NCI-H510A treated with DMSO at 0.1 percent for 48 hours (cell line): ENCODE data around the gene ADPRM.

ENCODE experiments used
- DNase-seq: peaks from one replicate; lab custom pipeline; 2025; lab: John Stamatoyannopoulos, UW

ADPRM gene

DNA sequence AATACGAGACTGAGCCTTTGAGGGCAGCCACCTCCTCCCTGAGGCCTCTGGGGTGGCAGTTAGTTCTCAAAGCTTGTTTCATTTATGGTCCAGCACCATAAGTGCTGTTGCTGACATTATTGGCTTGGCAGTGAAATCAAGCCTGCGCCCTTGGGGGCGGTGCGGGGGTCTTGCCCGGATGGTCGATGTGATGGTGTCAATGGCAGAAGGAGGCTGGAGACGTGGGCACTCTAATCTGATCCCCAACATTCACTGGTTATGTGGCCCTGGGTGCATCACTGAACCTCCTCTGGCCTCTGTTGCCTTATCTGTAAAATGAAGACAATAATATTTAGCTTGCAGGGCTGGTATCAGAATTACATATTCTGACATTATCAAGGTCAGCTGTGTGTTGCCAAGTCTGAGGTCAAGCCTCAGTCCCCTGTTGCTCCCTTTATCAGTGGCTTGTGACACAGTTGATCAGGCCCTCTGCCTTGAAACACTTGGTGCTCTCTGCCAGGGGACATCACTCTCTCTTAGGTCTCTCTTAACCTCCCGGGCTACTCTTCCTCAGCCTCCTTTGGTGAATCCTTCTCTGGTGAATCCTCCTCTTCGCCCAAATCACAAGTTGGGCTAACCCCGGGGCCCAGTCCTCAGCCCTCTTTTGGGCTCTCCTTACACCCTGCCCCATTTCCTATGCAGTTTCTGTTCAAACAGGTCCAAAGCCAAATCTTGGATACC is 44.2 kb downstream of the ADPRM start:
- no peak for DNase-seq

DNA sequence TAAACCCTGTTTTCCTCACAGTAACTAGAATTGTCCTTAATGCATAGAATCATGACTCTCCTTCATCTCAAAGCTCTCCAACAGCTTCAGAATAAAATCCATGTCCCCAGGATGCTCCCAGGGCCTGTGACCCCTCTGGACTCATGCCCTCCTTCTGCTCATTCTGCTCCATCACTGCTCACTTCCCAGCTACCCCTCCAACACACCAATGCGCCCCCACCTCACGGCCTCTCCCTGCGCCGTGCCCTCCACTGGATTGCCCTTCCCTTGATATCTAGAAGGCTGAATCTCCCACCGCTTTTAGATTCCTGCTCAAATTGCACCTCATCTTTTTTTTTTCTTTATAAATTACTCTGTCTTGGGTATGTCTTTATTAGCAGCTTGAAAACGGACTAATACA is 45.0 kb downstream of the ADPRM start:
- no peak for DNase-seq

DNA sequence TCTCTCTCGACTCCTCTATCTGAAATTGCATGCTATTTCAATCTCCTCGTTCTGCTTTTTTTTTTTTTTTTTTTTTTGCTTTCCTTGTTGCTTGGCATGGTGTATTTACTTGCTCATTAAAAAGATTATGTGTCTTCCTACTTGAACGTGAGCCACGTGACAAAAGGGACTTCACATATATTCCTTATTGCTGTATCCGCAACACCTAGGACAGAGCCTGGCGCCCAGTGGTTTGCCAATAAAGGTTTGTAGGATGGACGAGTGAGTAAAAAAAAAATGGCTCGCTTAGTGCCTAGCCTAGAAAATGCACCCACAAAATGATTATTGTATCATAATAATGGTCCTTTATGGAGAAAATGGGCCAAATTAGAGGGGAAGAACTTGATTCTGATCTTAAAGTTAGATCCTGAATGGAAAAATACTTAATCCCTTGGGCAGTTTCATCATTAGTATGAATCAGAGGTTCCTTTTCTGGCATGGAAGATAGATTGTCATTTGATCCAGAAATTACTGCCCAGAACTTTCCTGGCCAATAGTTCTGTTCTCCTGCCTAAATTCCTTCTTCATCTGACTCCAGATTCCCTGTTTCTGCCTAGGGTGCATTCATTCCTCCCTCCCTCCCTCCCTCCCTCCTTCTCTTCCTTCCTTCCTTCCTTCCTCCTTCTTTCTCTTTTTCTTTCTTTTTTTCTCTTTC is 46.1 kb downstream of the ADPRM start:
- no peak for DNase-seq

DNA sequence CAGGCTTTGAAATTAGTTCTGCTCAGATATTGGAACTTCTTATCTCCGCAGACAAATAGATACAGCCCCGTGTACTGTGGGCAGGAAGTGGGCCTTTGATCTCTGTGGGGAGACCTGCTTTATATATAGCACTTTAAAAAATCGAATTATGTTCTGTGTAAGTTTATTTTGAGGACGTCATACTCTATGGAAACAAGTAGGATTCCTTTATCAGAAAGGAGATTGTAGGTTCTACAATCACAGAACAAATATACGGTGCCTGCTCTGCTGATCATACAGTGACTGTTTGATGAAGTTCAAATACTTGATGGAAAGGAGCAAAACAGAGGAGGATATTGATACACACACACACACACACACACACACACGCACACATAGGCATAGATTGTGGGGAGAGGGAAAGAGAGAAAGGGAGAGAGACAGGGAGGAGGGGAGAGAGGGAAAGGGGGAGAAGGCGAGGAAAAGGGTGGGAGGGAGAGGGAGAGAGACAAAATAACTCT is 47.2 kb downstream of the ADPRM start:
- DNase-seq = no peak

DNA sequence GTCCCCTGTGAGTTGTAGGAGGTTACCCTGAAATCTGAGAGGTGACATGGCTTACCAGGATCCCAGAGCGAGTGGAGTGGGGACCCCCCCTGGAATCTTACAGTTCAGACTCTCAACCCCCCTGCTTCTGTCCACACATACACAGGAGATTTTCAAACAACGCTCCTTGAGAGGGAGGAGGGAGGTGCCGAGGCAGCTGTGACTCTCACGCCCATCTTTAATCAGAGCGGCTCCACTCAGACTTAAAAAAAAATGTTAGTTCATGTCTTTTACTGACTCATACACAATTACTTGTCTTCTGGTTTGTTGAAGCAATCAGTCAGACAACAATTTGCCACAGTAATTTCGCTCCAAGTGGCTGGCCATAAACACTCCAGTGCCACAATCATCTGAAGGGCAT is 47.8 kb downstream of the ADPRM start:
- DNase-seq = no peak

DNA sequence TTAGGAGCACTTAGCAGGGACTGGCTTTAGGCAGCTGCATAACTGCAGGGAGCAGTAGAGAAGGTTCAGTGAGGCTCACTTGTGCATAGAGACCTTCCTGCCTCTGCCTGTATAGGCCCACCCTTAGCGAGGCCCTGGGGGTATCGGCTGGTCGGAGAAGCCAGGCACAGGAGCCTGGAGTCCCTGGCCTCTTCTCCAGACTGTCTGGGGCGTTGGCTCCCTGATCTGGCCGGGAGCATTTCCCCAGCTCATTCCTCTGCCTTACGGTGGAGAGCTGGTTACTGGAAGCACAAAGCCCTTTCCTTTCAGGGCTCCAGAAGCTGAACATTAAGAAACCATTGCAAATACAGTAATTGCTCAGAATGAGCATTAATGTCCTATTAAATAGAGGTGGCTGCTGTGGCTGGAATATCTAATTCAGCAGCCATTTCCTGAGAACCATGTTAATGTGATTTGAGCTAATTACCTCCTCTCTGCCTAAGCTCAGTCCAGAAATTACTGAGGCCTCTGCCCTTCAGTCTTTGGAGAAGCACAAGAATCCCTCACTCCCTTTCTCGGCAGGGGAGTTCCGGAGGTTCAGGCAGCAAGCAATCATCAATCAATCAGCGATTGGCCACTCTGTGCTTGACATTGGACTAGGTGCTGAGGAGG is 51.3 kb downstream of the ADPRM start:
- no peak for DNase-seq

DNA sequence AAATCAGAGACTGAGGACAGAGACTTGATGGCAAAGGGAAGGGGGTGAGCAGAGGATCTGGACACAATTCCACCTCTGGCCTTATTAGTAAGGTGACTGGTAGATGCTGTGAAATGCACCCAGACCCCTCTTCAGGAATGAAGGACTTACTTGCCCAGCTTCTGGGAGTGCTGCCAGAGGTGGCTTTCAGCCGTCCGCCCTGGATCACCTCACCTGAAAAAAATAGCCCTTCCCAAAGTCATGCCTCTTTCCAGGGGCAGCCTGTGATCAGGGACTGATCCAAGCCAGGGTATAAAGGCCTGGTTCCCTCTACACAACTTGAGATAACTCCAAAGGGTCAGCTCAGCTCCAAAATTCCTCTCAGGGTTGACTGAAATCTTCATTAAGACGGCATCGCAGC is 52.8 kb downstream of the ADPRM start:
- no peak for DNase-seq

DNA sequence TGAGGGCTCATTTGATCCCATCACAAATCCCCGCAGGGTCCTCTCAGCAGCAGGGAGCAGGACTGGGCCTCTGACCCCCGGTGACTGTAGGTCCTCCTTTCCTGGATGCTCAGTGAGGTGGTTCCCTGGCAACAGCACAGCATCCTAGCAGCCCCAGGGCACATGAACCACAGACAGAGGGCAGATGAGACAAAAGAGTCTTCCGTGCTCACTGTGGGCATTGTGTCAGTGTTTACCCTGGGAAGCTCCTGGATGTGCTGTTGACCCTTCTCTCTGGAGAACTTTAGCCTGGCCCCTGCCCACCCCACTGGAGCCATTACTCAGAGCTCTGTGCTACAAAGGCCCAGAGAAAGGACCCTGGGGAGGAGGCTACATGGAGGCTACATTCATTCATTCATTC is 54.2 kb downstream of the ADPRM start:
- DNase-seq = no peak

DNA sequence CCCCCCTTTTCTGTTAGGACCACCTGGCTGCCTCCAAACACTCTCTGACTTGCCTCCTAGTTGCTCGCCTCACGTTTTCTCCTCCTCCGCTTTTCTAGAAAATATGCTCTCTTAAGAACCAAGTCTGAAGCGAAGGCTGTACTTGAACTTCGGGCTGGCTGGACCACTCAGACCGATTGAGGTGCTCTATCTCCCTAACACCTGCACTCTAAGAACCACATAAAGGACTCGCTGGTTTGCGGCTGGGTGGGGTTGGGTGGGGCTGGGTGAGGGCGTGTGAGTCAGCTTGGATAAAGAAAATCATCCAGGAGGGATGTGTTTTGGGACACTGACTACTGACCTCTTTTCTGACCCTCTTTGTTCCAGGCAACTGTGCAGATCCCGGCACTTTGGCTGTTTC is 55.3 kb downstream of the ADPRM start:
- DNase-seq = no peak

DNA sequence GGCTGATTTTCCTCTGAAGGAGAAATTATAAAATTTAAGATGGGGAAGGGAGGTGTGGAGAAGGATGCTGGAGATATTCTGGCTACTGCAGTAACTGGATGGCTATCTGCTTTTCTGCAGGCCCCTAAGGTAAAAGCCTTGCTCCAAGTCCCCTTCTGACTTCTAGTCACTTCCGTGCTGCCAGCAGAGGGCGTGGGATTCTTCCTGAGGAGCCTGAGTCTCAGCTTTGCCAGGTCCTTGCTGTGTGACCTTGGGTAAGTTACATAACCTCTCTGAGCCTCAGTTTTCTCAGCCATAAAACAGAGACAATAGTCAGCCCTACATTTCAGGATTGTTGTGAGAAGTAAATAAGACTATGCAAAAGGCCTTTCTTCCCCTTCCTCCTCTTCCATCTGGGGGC is 56.7 kb downstream of the ADPRM start:
- DNase-seq = no peak

DNA sequence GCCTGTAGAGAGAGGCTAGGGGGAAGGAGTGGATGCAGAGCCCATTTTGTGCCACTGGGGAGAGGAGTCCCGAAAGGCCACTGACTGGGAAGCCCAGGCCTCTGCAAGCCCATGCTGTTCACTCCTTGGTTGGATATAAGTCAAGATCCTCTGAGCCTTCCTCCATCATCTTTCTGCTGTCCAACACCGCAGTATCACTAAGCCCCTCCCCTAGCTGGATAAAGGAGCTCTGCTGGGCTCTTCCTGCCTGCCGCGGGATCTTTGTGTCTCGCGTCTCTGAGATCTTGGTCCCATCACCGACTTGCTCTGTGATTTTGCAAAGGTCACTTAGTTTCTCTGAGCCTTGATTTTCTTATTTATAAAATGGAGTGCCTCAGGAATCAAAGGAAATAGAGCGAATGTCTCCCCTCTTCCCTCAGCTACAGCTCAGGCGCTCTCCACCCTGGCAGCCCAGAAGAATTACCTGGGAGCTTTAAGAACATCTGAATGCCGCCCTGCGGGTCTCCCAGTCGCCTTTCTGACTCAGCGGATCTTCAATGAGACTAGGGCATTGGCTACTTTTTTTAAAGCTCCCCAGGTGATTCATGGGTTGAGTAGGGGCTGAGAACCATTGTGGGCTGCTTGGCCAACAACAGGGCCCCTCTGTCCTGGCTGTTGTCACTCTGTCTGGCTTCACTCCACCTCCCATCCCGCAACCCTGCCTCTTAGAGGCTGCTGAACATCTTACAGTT is 57.6 kb downstream of the ADPRM start:
- no peak for DNase-seq

DNA sequence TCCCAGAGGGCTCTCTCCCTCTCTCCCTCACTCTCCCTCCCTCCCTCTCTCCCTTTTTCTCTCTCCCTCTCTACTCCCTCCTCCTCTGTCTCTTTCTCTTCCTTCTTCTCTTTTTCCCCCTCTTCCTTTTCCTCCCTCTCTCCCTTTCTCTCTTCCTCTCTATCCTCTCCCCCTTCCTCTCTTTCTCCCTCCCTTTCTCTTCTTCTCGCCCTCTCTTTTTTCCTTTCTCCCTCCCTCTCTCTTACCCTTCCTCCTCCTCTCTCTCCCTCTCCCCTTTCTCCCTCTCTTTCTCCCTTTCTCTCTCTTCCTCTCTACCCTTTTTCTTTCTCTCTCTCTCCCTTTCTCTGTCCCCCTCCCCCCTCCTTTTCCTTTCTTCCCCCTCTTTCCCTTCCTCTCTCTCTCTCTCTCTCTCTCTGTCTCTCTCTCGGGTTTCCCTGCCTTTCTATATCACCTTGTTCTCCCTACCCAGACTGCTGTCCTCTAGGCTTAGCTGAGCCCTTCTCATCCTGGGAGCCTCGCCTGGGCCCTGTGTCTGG is 58.3 kb downstream of the ADPRM start:
- DNase-seq = no peak

DNA sequence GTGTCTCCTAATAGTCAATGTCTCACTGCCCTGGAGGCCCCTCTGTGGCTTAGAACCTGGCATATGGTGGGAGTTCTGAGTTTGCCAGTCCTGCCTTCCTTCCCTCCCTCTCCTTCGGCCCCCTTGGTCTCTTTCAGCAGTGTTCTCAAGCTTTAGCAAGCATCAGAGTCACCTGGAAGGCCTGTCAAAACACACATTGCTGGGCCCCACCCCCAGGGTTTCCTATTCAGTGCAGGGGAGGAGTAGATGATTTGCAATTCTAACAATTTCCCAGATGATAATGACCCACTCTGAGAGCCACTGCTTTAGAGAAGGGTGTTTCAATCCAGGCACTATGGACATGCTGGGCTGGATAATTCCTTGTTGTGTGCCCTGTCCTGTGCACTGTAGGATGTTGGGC is 58.8 kb downstream of the ADPRM start:
- no peak for DNase-seq

DNA sequence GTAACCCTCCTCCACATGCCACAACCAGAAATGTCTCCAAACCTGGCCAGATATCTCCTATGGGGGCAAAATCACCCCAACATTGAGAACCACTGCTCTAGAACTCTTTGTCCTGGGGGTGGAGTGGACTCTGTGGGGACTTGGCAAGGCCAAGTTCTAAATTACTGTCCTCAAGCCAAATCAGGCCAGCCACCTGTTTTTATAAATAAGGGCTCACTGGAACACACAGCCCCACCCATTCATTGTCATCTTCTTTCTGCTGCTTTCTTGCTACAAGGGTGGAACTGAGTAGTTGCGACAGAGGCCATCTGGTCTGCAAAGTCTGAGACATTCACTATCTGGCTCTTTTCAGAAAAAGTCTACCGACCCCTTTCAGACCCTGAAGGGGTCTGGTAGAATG is 59.2 kb downstream of the ADPRM start:
- DNase-seq = no peak

DNA sequence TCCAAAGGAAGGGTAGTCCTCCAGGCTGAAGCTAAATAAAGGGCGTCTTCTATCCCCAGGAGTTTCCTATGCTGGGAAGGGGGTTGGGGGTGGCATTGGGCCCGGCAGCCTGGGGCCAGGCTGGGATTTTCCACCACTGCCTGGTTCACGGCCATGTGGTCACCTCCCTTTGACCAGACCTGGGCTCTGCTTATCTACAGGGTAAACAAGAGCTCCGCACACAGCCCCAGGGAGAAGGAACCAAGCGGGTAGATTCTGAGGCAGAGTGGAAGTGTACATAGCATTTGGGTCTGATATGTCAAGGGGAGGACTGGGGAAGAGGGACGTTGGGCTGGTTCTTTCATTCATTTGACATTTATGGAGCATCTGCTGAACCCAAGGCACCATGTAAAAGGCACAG is 59.7 kb downstream of the ADPRM start:
- DNase-seq = no peak

DNA sequence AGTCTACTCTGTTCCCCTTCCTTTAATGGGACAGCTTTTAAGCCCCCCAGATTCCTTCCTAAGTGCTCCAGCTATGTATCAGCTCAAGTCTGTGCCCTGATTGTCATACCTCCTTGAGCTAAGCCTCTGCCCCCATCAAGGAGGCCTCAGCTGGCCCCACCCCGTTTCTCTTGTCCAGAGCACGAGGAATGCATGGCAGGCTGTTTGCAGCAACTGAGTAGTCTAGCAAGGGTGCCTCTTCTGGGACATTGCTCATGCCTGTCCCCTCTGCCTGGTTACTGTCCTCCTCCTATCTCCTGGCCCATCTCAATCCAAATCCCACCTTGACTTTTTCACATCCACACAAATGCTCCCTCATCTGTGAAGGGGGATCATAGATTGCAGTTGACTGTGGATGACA is 60.3 kb downstream of the ADPRM start:
- DNase-seq = no peak

DNA sequence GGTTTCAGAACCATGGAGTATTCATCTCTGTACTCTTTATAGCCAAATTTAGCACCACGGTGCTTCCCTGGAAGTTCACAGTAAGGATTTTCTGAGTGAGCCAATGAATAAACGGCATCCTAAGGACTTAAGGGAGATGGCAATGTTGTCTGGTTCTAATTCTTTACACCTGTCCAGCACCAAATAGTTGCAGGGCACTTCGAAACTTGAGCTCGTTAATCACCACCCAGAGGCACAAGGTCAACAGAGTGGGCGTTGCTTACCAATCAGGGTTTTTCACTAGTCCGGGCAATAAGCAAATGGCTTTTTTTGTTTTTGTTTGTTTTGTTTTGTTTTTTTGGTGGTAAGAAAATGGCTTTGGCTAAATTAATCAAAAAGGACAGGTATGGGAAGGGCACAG is 60.7 kb downstream of the ADPRM start:
- no peak for DNase-seq
